Peyer's patch (tissue), 4 donors: ENCODE measurements around the gene ITGB3.

Experiments used
- POLR2A ChIP-seq, 2 donors: fragments of 450-650 bp; IDR thresholded peaks; one replicate each; pipeline ENCODE4 v1.5.1; 2017; ENCODE audit warnings: antibody characterized with exemption in 2 of 2, mild to moderate bottlenecking in 2 of 2, moderate library complexity in 2 of 2
- TF ChIP-seq, protein P1 (sequence below), 6 experiments: fragments of 450-650 bp in 4 of 6; fragments of 200-600 bp in 2 of 6; sonication (generic) in 1 of 6; IDR thresholded peaks; one replicate each; pipeline ENCODE4 v1.5.1; 2017 to 2019; ENCODE audit warnings: antibody characterized with exemption in 6 of 6, mild to moderate bottlenecking in 3 of 6, moderate library complexity in 1 of 6

DNA sequence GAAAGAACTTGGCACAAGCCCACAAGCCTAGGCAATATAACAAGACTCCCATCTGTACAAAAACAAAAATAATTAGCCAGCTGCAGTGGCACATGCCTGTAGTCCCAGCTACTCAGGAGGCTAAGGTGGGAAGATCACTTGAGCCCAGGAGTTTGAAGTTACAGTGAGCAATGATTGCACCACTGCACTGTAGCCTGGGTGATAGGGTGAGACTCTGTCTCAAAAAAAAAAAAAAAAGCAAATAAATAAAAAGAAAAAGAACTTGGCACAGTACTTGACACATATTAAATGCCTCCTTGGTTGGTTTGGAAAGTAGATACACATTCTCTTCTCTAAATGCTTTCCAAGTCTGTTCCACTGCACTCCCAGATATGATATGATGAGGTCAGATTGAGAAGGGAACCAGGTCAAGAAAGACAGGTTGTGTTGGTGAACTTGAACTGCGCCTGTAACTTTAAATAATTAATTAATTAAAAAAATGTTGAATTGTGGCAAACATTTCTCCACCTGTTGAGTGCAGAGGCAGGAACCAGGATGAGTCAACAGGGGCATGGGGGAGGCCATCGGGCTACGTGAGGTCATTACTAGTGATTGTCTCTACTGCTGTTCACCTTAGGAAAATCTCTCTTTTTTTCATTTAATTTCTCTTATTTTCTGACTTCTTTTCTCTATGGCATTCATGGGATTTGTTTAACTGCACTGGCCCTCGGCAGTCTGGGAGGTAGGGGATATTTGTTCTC lies 44.2 kb downstream of the ITGB3 start:
- TF ChIP-seq, protein P1, sequence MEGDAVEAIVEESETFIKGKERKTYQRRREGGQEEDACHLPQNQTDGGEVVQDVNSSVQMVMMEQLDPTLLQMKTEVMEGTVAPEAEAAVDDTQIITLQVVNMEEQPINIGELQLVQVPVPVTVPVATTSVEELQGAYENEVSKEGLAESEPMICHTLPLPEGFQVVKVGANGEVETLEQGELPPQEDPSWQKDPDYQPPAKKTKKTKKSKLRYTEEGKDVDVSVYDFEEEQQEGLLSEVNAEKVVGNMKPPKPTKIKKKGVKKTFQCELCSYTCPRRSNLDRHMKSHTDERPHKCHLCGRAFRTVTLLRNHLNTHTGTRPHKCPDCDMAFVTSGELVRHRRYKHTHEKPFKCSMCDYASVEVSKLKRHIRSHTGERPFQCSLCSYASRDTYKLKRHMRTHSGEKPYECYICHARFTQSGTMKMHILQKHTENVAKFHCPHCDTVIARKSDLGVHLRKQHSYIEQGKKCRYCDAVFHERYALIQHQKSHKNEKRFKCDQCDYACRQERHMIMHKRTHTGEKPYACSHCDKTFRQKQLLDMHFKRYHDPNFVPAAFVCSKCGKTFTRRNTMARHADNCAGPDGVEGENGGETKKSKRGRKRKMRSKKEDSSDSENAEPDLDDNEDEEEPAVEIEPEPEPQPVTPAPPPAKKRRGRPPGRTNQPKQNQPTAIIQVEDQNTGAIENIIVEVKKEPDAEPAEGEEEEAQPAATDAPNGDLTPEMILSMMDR (IDR thresholded peaks at IDR 0.05), result no peak
- TF ChIP-seq POLR2A (IDR thresholded peaks at IDR 0.05), result no peak
